HEK293 (cell line): ENCODE results near the gene GNLY.

ENCODE experiments used
- CTCF ChIA-PET: fragments of 350-600 bp; formaldehyde crosslinking; extraction: SDS; loops from one replicate; lab custom pipeline; 2021; ENCODE audit warnings: antibody characterized with exemption; lab: Yijun Ruan, JAX
- POLR2A ChIA-PET: fragments of 300-600 bp; formaldehyde crosslinking; extraction: SDS; loops from one replicate; lab custom pipeline; 2020; ENCODE audit warnings: antibody characterized with exemption, inconsistent platforms; lab: Yijun Ruan, JAX
- H3K27ac ChIP-seq: fragments of 200-500 bp; sonication (Bioruptor generic); 2 replicates; pipeline ENCODE4 v1.5.1; 2014; ENCODE audit warnings: low read depth, low read length, control low read depth, inconsistent platforms; ENCODE audit errors: extremely low read depth
- H3K36me3 ChIP-seq, 2 experiments: fragments of 200-500 bp in 1 of 2; sonication (Bioruptor generic) in 1 of 2; 1 replicate in 1 of 2; 2 replicates in 1 of 2; pipeline ENCODE4 v1.5.1; 2014 to 2017; ENCODE audit warnings: inconsistent platforms in 2 of 2, low read length in 2 of 2; ENCODE audit not compliant: control insufficient read depth in 2 of 2, insufficient read depth in 1 of 2
- H3K4me1 ChIP-seq: fragments of 200-500 bp; sonication (Bioruptor generic); 2 replicates; pipeline ENCODE4 v1.5.1; 2014; ENCODE audit warnings: mild to moderate bottlenecking, low read length, inconsistent platforms; ENCODE audit not compliant: control insufficient read depth, insufficient read depth
- H3K4me3 ChIP-seq: 2 replicates; pipeline ENCODE4 v1.5.1; 2011; ENCODE audit warnings: low read depth, mild to moderate bottlenecking, control low read depth, low read length, moderate library complexity
- H3K9me3 ChIP-seq: fragments of 200-500 bp; sonication (Bioruptor generic); 2 replicates; pipeline ENCODE4 v1.5.1; 2014; ENCODE audit warnings: low read depth, low read length, inconsistent platforms; ENCODE audit not compliant: control insufficient read depth, insufficient read depth
- ELK4 ChIP-seq: IDR thresholded peaks from 2 replicates; pipeline ENCODE4 v1.6.1; 2011; ENCODE audit warnings: mild to moderate bottlenecking, low read depth, low read length, borderline replicate concordance
- HIC1 ChIP-seq: fragments of 450-650 bp; formaldehyde crosslinking; IDR thresholded peaks from 2 replicates; pipeline ENCODE4 v1.5.1; 2016; ENCODE audit warnings: missing biosample characterization, missing genetic modification characterization
- PRDM6 ChIP-seq: fragments of 450-650 bp; formaldehyde crosslinking; IDR thresholded peaks from 2 replicates; pipeline ENCODE4 v1.5.1; 2017; ENCODE audit warnings: missing biosample characterization, missing genetic modification characterization
- YY2 ChIP-seq: fragments of 450-650 bp; formaldehyde crosslinking; IDR thresholded peaks from 2 replicates; pipeline ENCODE4 v1.5.1; 2016; ENCODE audit warnings: missing biosample characterization, missing genetic modification characterization
- ZBTB17 ChIP-seq: fragments of 450-650 bp; formaldehyde crosslinking; IDR thresholded peaks from 2 replicates; pipeline ENCODE4 v1.5.1; 2016; ENCODE audit warnings: missing biosample characterization, missing genetic modification characterization
- ZBTB20 ChIP-seq: fragments of 450-650 bp; formaldehyde crosslinking; IDR thresholded peaks from 2 replicates; pipeline ENCODE4 v1.5.1; 2016; ENCODE audit warnings: missing biosample characterization, missing genetic modification characterization
- ZBTB44 ChIP-seq: fragments of 450-650 bp; IDR thresholded peaks from 2 replicates; pipeline ENCODE4 v1.5.1; 2018; ENCODE audit warnings: missing biosample characterization, mild to moderate bottlenecking, missing genetic modification characterization
- ZBTB7A ChIP-seq: fragments of 450-650 bp; formaldehyde crosslinking; IDR thresholded peaks from 2 replicates; pipeline ENCODE4 v1.5.1; 2016; ENCODE audit warnings: low read depth, missing biosample characterization, missing genetic modification characterization
- ZEB2 ChIP-seq: fragments of 450-650 bp; formaldehyde crosslinking; IDR thresholded peaks from 2 replicates; pipeline ENCODE4 v1.5.1; 2016; ENCODE audit warnings: missing biosample characterization, missing genetic modification characterization
- ZNF121 ChIP-seq: fragments of 450-650 bp; formaldehyde crosslinking; IDR thresholded peaks from 2 replicates; pipeline ENCODE4 v1.5.1; 2016; ENCODE audit warnings: missing biosample characterization, missing genetic modification characterization
- ZNF16 ChIP-seq: fragments of 450-650 bp; formaldehyde crosslinking; IDR thresholded peaks from 2 replicates; pipeline ENCODE4 v1.5.1; 2016; ENCODE audit warnings: low read depth, missing biosample characterization, missing genetic modification characterization
- ZNF202 ChIP-seq: fragments of 450-650 bp; formaldehyde crosslinking; IDR thresholded peaks from 2 replicates; pipeline ENCODE4 v1.5.1; 2016; ENCODE audit warnings: missing biosample characterization, missing genetic modification characterization, borderline replicate concordance
- ZNF221 ChIP-seq: fragments of 450-650 bp; formaldehyde crosslinking; IDR thresholded peaks from 2 replicates; pipeline ENCODE4 v1.5.1; 2017; ENCODE audit warnings: missing biosample characterization, missing genetic modification characterization, borderline replicate concordance
- ZNF23 ChIP-seq: fragments of 450-650 bp; formaldehyde crosslinking; IDR thresholded peaks from 2 replicates; pipeline ENCODE4 v1.5.1; 2016; ENCODE audit warnings: missing biosample characterization, missing genetic modification characterization, borderline replicate concordance
- ZNF292 ChIP-seq: fragments of 450-650 bp; formaldehyde crosslinking; IDR thresholded peaks from 2 replicates; pipeline ENCODE4 v1.5.1; 2016; ENCODE audit warnings: low read depth, missing biosample characterization, missing genetic modification characterization, borderline replicate concordance
- ZNF416 ChIP-seq: fragments of 450-650 bp; formaldehyde crosslinking; IDR thresholded peaks from 2 replicates; pipeline ENCODE4 v1.5.1; 2016; ENCODE audit warnings: missing biosample characterization, missing genetic modification characterization
- ZNF510 ChIP-seq: fragments of 450-650 bp; formaldehyde crosslinking; IDR thresholded peaks from 2 replicates; pipeline ENCODE4 v1.5.1; 2018; ENCODE audit warnings: mild to moderate bottlenecking, missing genetic modification characterization, missing biosample characterization; ENCODE audit not compliant: insufficient replicate concordance
- ZNF513 ChIP-seq: fragments of 450-650 bp; IDR thresholded peaks from 2 replicates; pipeline ENCODE4 v1.5.1; 2018; ENCODE audit warnings: missing biosample characterization, missing genetic modification characterization
- ZNF548 ChIP-seq: fragments of 450-650 bp; formaldehyde crosslinking; IDR thresholded peaks from 2 replicates; pipeline ENCODE4 v1.5.1; 2016; ENCODE audit warnings: missing biosample characterization, missing genetic modification characterization
- ZNF629 ChIP-seq: fragments of 450-650 bp; formaldehyde crosslinking; IDR thresholded peaks from 2 replicates; pipeline ENCODE4 v1.5.1; 2017; ENCODE audit warnings: missing biosample characterization, missing genetic modification characterization
- ZNF747 ChIP-seq: fragments of 450-650 bp; formaldehyde crosslinking; IDR thresholded peaks from 2 replicates; pipeline ENCODE4 v1.5.1; 2016; ENCODE audit warnings: missing biosample characterization, missing genetic modification characterization

GNLY gene

GRCh38 chr2:85744055-85744454 lies 49.9 kb downstream of the GNLY start (continued):
- no peak for TF ChIP-seq ZNF16 (tag by site-specific recombination)
- TF ChIP-seq ZEB2: no peak

GRCh38 chr2:85744741-85745601 lies 50.8 kb downstream of the GNLY start:
- Histone ChIP-seq H3K27ac (no peak overlapping the region), H3K36me3 (no peaks in the 10 kb centered on the region), H3K9me3 (no peaks in the 10 kb centered on the region), H3K4me1 (peaks cover 8% of the 10 kb centered on the region), H3K4me3 (no peak overlapping the region)
- no peak for TF ChIP-seq ZNF416 (tag by site-specific recombination)
- TF ChIP-seq ZBTB7A: no peak
- TF ChIP-seq ZNF629: no peak
- TF ChIP-seq ZNF510 (tag by site-specific recombination): no peak
- TF ChIP-seq HIC1 (tag by site-specific recombination): no peak
- peak; percentile 56; the same call in 1 of the 2 replicates for TF ChIP-seq ZNF23 (tag by site-specific recombination)
- peak; percentile 65 for TF ChIP-seq ZNF513
- TF ChIP-seq ZNF221 (tag by site-specific recombination): no peak
- 0 out of 2 replicates have a peak, but pooled peaks have one; percentile 6 for TF ChIP-seq PRDM6 (tag by site-specific recombination)
- peak; percentile 97 for TF ChIP-seq ZBTB17
- ChIA-PET POLR2A (no interaction called here), CTCF (interaction anchor here (0.5 to 1.8 kb wide), 12 partner anchors 16 to 333 kb away, joined by 3 to 14 read pairs (median 4); no protein-coding TSS in a partner anchor)

GRCh38 chr2:85745619-85746018 lies 51.5 kb downstream of the GNLY start:
- Histone ChIP-seq H3K4me1 (peaks cover 8% of the 10 kb centered on the region), H3K4me3 (no peak overlapping the region), H3K36me3 (no peaks in the 10 kb centered on the region), H3K27ac (no peak overlapping the region), H3K9me3 (no peaks in the 10 kb centered on the region)
- POLR2A ChIA-PET: no interaction called here
- CTCF ChIA-PET: interaction anchor here (0.5 to 2.0 kb wide), 7 partner anchors 17 to 128 kb away, joined by 3 to 14 read pairs (median 6); no protein-coding TSS in a partner anchor
- no peak for TF ChIP-seq ZNF548
- no peak for TF ChIP-seq ZEB2
- no peak for TF ChIP-seq ELK4
- no peak for TF ChIP-seq YY2 (tag by site-specific recombination)
- no peak for TF ChIP-seq HIC1 (tag by site-specific recombination)
- TF ChIP-seq ZBTB20 (tag by site-specific recombination): no peak
- no peak for TF ChIP-seq ZBTB44
- TF ChIP-seq ZNF202 (tag by site-specific recombination): no peak
- no peak for TF ChIP-seq ZNF121 (tag by site-specific recombination)
- TF ChIP-seq ZNF292: no peak
- TF ChIP-seq ZNF747: no peak
